ENCODE results near the gene KRTAP2-3.

The KRTAP2-3 gene

DNA sequence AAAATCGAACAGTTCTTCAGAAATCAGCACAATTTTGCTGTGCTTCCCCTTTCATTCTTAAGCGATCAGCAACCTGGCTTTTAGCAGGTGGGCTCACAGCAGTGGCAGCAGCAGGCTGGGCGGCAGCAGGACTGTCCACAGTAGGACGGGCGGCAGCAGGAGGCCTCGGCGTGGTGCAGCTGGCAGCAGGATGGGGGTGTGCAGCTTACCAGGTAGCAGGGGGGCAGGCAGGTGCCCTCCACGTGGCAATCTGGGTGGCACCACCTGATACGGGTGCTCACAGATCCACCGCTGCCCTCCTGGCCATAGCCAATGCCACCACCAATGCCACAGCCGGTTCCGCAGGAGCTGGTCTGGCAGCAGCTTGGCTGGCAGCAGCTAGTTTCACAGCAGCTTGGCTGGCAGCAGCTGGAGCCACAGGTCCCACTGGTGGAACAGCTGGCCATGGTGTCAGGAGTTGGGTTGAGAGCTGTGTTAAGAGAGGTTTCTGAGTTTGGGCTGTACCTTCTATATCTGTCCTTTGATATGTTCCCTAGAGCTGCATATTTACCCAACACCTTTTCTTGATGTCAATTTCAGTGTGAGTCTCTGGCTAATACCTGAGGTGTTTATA is 30.2 kb downstream of the KRTAP2-3 start, which contains the start of gene KRTAP1-4:
Gene KRTAP1-4, minus strand, starts transcription at position 563 of the 613 bp plus-strand sequence. Its CDS starts 117 bp downstream, at position 446.
- DNase-seq (ENCODE audit: low read depth) = no peak

GRCh38 chr17:41026715-41027471 is 33.0 kb downstream of the KRTAP2-3 start, which contains the start of gene KRTAP1-5:
Gene KRTAP1-5, minus strand, starts transcription at chr17:41027208. Its CDS starts 53 bp downstream, at chr17:41027155.
- no peak for DNase-seq (ENCODE audit: low read depth)

GRCh38 chr17:41024697-41025096 is 35.2 kb downstream of the KRTAP2-3 start:
- no peak for DNase-seq (ENCODE audit: low read depth)

DNA sequence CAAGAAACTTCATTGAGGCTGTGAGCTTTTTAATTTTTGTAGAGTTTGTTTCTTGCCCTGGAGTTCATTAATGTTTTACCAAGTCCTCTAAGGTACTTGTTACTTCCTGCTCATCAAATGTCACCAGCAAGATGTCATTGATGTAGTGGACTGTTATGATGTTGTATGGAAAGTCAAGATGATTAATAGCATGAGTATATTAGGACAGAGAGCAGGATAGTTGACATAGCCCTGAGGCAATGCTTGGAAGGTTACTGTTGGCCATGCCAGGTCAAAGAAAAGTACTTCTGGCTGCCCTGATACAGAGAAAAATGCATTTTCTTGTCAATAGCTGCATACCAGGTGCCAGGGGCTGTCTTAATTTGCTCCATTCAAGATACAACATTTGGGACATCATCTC is 39.6 kb downstream of the KRTAP2-3 start:
- no peak for DNase-seq (ENCODE audit: low read depth)

DNA sequence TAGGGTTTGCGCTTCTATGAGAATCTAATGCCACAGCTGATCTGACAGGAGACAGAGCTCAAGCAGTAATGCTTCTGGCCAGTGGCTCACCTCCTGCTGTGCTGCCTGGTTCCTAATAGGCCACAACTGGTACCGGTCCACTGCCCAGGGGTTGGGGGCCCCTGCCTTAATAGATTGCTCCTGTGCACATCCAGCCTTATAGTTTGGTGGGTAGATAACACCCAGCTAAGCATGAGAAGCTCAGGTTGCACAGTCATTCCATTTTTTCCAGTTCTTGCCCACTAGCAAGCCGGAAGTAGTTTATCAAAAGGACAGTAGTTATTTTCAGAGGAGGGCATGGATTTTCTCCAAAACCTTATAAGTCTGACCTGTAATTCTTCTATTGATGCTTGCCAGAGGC is 40.5 kb downstream of the KRTAP2-3 start:
- no peak for DNase-seq (ENCODE audit: low read depth)

DNA sequence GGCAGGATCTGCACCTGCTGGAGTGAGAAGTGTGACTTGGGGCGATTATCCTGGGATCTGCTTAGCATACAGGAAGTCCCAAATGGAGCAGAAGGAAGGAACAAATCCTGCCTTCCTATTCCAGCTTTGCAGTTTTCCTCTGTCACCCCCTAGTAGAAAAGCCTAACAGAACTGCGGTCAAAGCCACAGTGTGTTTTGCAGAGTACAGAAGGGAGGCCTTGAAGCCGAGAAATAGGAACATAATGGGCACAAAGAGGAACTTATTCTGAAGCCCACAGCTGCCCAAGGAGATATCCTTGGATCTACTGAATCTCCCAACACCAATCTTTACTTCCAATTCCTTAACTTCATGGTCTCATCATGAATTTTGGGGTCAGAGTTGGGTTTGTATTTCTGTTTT is 41.4 kb downstream of the KRTAP2-3 start:
- no peak for DNase-seq (ENCODE audit: low read depth)

DNA sequence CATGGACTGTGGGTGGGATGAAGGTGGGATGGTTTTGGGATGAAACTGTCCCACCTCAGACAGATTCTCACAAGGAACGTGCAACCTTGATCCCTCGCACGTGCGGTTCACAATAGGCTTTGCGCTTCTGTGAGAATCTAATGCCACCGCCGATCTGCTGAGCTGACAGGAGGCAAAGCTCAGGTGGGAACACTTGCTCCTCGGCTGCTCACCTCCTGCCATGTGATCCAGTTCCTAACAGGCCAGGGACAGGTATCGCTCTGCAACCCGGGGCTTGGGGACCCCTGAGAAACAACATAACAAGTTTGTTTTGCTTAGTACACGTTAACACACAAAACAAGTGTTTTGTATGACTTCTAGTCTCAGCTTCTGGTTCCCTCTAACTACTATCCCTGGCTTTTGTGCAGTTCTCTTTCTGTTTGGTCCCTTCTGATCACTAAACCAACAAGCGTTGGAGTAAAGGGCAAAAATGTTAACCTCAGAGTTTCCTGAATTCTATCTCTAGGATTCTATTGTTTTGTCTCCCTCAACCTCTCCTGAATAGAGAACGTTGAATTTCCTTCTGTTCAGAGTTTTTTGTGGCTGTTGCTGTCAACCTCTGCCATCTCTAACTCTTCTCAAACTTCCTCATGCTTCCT is 43.2 kb downstream of the KRTAP2-3 start:
- no peak for DNase-seq (ENCODE audit: low read depth)

DNA sequence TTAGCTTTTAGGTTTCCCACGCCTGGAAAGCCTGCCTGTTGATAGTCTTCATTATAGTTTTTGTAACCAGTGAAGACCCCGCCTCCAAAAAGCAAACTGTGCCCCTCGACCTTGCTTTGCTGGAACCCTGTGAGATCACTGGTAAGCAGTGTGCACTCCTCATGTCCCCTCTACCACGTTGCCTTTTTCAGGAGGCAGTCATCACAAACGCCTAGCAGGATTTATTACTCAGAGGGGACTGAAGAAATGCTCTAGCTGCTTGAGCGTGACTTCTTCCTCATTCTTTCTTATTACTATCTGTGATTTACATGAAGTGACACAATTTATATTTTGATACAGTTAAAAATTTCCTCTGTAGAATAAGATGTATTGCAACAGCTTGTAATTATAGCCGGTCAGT is 44.5 kb downstream of the KRTAP2-3 start:
- no peak for DNase-seq (ENCODE audit: low read depth)

GRCh38 chr17:41013606-41014005 is 46.3 kb downstream of the KRTAP2-3 start:
- DNase-seq (ENCODE audit: low read depth) = no peak

DNA sequence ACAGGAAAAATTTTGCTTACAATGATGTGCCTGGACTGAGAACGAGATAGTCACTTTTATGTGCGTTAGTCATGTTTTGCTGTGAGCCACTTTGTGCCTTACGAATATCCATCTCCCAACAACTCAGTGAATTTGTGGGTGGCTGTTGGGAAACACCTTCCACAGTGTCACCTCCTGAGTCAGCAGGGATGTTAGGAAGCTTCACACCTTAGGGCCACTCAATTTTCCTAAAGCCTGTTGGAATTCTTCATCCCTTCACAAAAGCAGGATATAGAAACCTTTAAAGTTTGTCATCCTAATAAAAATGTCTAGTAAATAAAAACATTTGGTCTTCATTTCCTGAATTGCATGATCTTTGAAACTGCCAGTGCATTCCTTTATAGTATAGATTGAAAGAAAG is 46.7 kb downstream of the KRTAP2-3 start:
- no peak for DNase-seq (ENCODE audit: low read depth)

DNA sequence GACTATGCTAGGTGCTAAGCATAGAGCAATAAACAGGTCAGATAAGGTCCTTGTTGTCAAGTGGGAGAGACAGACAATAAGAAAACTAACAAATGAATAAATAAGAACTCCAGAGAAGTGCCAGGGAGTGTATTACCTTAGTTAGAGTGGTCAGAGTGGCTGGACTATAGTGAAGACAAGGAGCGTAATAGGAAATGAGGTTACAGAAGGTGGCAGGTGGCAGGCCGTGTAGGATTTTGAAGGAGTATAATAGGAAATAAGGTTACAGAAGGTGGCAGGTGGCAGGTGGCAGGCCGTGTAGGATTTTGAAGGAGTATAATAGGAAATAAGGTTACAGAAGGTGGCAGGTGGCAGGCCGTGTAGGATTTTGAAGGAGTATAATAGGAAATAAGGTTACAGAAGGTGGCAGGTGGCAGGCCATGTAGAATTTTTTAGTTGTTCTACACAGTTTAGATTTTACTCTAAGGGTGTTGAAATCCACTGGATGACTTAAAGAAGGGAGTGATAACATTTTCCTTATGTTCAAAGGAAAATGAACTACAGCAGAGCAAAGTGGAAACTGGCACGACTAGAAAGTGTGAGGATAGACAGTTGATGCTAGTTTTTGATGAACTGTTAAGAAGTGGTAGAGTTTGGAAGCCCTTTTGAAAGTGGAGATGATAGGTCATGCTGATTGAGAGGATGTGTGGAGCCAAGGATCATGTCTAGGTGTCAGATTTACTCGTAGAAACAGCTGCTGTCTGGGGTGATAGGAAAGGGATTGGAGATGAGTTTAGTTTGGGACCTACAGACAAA is 47.4 kb downstream of the KRTAP2-3 start:
- DNase-seq (ENCODE audit: low read depth) = no peak

- no peak for DNase-seq (ENCODE audit: low read depth)
These were observed 49.5 kb downstream of the KRTAP2-3 start for GRCh38 chr17:41010441-41010840.

DNA sequence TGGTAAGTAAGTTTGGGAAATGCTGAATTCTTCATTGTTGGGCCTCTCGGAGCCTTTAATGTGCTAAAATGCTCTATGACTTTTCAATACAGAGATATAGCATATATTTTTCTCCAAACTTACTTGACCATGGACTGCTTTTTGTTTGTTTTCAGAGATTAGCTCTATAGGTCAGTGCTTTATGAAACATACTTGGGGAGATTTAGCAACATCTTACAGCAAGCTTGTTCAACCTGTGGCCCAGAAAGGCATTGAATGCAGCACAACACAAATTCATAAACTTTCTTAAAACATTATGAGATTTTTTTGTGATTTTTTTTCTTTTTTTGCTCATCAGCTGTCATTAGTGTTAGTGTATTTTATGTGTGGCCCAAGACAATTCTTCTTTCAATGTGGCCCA is 50.0 kb downstream of the KRTAP2-3 start:
- no peak for DNase-seq (ENCODE audit: low read depth)

DNA sequence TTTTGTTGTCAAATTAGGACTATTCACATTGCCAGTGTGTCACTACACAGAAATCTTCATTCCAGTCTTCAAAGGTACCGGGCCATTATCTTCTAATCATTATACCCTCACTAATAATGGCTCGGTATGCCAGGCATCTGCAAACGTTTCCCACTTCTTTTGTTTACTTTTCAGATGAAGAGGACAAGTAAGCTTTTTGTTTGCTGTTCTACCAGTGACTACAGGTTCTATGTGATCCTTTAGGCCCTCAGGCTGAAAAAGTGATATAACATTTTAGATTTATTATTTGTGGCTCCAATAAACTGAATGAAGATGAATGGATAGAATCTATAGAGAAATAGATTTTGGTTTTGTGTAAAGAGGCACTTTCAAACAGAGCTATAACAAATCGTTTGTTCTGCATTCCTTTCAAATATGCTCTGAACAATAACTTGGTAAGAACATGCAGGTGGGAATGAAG is 50.6 kb downstream of the KRTAP2-3 start:
- DNase-seq (ENCODE audit: low read depth) = no peak

Data from stimulated activated CD4-positive, alpha-beta T cell treated with anti-CD3 and anti-CD28 coated beads, Interleukin-2, amount 100 ng/mL, for 4 hours (primary cell).